Astrocyte (in vitro differentiated cells and primary cell): ENCODE results near the gene TAF4. TPM values are rescaled to one million over a fixed set of nuclear protein-coding genes. Genes with fewer than 3 reads are reported as not detected.

Experiments
- DNase-seq: peaks from one replicate; pipeline ENCODE4 v3.0.0-alpha.2; 2010; ENCODE audit warnings: low read depth
- FAIRE-seq: peaks from 2 replicates; lab custom pipeline; 2011; peaks lifted over from hg19 to GRCh38; lab: Jason Lieb, UNC
- H2AFZ ChIP-seq: 2 replicates; pipeline ENCODE4 v1.6.0; 2012; ENCODE audit warnings: low read depth, low read length, inconsistent platforms
- H3K27ac ChIP-seq: 2 replicates; pipeline ENCODE4 v1.5.1; 2011; ENCODE audit warnings: low read depth, low read length, inconsistent platforms
- H3K27me3 ChIP-seq: 2 replicates; pipeline ENCODE4 v1.6.0; 2011; ENCODE audit warnings: low read length, inconsistent platforms; ENCODE audit not compliant: insufficient read depth
- H3K36me3 ChIP-seq: 2 replicates; pipeline ENCODE4 v1.5.1; 2011; ENCODE audit warnings: low read length, inconsistent platforms; ENCODE audit not compliant: insufficient read depth
- H3K4me1 ChIP-seq: 2 replicates; pipeline ENCODE4 v1.5.1; 2011; ENCODE audit warnings: low read length, inconsistent platforms; ENCODE audit not compliant: insufficient read depth
- H3K4me2 ChIP-seq: 2 replicates; pipeline ENCODE4 v1.6.0; 2012; ENCODE audit warnings: low read length, inconsistent platforms
- H3K4me3 ChIP-seq: 2 replicates; pipeline ENCODE4 v1.5.1; 2011; ENCODE audit warnings: low read depth, mild to moderate bottlenecking, low read length, inconsistent platforms; ENCODE audit not compliant: insufficient read depth
- H3K79me2 ChIP-seq: 2 replicates; pipeline ENCODE4 v1.6.0; 2012; ENCODE audit warnings: mild to moderate bottlenecking, low read length, inconsistent platforms; ENCODE audit not compliant: insufficient read depth
- H3K9ac ChIP-seq: 2 replicates; pipeline ENCODE4 v1.6.0; 2012; ENCODE audit warnings: mild to moderate bottlenecking, low read length, inconsistent platforms
- H3K9me3 ChIP-seq: 2 replicates; pipeline ENCODE4 v1.5.1; 2012; ENCODE audit warnings: low read depth, mild to moderate bottlenecking, low read length, inconsistent platforms; ENCODE audit not compliant: insufficient read depth
- H4K20me1 ChIP-seq: 2 replicates; pipeline ENCODE4 v1.6.0; 2012; ENCODE audit warnings: low read length, inconsistent platforms; ENCODE audit not compliant: insufficient read depth
- H3K27ac Mint-ChIP-seq: one replicate; pipeline ENCODE4 v1.8.0; 2021; ENCODE audit warnings: mild to moderate bottlenecking, mixed read lengths; ENCODE audit not compliant: unreplicated experiment
- H3K27me3 Mint-ChIP-seq: one replicate; pipeline ENCODE4 v1.8.0; 2021; ENCODE audit warnings: low read depth, mixed read lengths; ENCODE audit not compliant: unreplicated experiment
- H3K36me3 Mint-ChIP-seq: one replicate; pipeline ENCODE4 v1.8.0; 2021; ENCODE audit warnings: low read depth, mixed read lengths; ENCODE audit not compliant: unreplicated experiment
- H3K4me1 Mint-ChIP-seq: one replicate; pipeline ENCODE4 v1.8.0; 2021; ENCODE audit warnings: low read depth, mixed read lengths; ENCODE audit not compliant: unreplicated experiment
- H3K4me3 Mint-ChIP-seq: one replicate; pipeline ENCODE4 v1.8.0; 2021; ENCODE audit warnings: mild to moderate bottlenecking, moderate library complexity, mixed read lengths; ENCODE audit not compliant: unreplicated experiment
- H3K9me3 Mint-ChIP-seq: one replicate; pipeline ENCODE4 v1.8.0; 2021; ENCODE audit warnings: mild to moderate bottlenecking, mixed read lengths; ENCODE audit not compliant: unreplicated experiment
- EZH2 ChIP-seq: IDR thresholded peaks from 2 replicates; pipeline ENCODE4 v1.6.1; 2012; ENCODE audit warnings: mild to moderate bottlenecking, low read length, inconsistent platforms; ENCODE audit not compliant: insufficient read depth
- total RNA-seq: library from RNA; stranded (reverse); gene quantifications from 2 replicates; pipeline ENCODE4 v1.2.1, GENCODE V29; 2021
- TF ChIP-seq, protein P1 (sequence below): IDR thresholded peaks from 2 replicates; pipeline ENCODE4 v1.5.1; 2011; ENCODE audit warnings: low read depth, mild to moderate bottlenecking, inconsistent platforms, low read length, moderate library complexity; ENCODE audit not compliant: insufficient read depth

TAF4 gene
- total RNA-seq, 1 donor from 2014 or later = 11.8 TPM

DNA sequence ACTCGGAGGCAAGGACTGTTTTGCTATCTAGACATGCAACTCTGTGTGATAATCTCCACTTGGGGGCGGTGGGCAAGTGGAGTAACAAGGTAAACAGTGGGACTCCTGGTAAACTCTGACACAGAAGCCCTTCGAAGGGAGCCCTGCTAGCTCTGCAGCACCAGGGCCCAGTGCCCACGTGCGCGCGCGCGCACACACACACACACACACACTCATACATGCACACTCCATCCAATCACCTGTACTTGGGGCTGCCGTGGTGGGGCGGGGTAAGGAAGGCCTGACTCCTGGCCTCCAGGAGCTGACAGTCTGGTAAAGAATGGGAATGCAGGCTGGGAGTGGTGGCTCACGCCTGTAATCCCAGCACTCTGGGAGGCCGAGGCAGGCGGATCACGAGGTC lies 36.4 kb downstream of the TAF4 start:
- Histone ChIP-seq H3K9ac (no peak overlapping the region), H3K4me2 (no peak overlapping the region), H3K27me3 (no peaks in the 10 kb centered on the region), H3K4me1 (peaks cover 13% of the 10 kb centered on the region), H3K27ac (no peak overlapping the region), H3K4me3 (no peak overlapping the region), H3K36me3 (no peaks in the 10 kb centered on the region), H2AFZ (no peak overlapping the region), H3K9me3 (no peaks in the 10 kb centered on the region), H4K20me1 (peaks cover 93% of the 10 kb centered on the region), H3K79me2 (peaks cover 82% of the 10 kb centered on the region)
- H3K27ac Mint-ChIP-seq = no peak overlapping the region
- no peak for TF ChIP-seq EZH2
- TF ChIP-seq, protein P1, sequence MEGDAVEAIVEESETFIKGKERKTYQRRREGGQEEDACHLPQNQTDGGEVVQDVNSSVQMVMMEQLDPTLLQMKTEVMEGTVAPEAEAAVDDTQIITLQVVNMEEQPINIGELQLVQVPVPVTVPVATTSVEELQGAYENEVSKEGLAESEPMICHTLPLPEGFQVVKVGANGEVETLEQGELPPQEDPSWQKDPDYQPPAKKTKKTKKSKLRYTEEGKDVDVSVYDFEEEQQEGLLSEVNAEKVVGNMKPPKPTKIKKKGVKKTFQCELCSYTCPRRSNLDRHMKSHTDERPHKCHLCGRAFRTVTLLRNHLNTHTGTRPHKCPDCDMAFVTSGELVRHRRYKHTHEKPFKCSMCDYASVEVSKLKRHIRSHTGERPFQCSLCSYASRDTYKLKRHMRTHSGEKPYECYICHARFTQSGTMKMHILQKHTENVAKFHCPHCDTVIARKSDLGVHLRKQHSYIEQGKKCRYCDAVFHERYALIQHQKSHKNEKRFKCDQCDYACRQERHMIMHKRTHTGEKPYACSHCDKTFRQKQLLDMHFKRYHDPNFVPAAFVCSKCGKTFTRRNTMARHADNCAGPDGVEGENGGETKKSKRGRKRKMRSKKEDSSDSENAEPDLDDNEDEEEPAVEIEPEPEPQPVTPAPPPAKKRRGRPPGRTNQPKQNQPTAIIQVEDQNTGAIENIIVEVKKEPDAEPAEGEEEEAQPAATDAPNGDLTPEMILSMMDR = no peak
- no peak for FAIRE-seq
- H3K9me3 Mint-ChIP-seq = peaks cover 1% of the 10 kb centered on the region
- peaks cover 3% of the 10 kb centered on the region for H3K36me3 Mint-ChIP-seq
- H3K27me3 Mint-ChIP-seq = no peaks in the 10 kb centered on the region
- no peak for DNase-seq
- peaks cover 20% of the 10 kb centered on the region for H3K4me1 Mint-ChIP-seq
- no peak overlapping the region for H3K4me3 Mint-ChIP-seq

DNA sequence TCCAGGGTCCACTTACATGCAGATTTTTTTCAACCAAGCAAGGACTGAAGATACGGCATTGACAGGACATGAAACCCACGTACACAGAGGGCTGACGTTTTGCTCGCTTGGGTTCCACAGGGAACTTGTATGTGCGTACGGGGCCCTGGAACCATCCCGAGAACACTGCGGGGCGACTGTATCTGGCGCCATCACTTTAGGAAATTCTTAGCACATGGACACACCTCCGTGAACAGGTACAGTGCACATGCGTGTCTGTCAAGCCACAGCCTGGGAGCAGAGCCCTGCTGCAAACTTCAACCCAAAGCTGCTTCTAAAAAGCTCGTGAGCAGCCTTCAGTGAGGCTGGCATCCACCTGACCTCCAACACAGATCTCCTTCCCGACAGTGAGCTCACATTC lies 37.3 kb downstream of the TAF4 start:
- H2AFZ ChIP-seq = no peak overlapping the region
- H3K9me3 Mint-ChIP-seq = peaks cover 1% of the 10 kb centered on the region
- H4K20me1 ChIP-seq = peaks cover 94% of the 10 kb centered on the region
- peaks cover 84% of the 10 kb centered on the region for H3K79me2 ChIP-seq
- H3K27me3 Mint-ChIP-seq = no peaks in the 10 kb centered on the region
- H3K27ac Mint-ChIP-seq = no peak overlapping the region
- H3K4me1 Mint-ChIP-seq = peaks cover 20% of the 10 kb centered on the region
- H3K9me3 ChIP-seq = no peaks in the 10 kb centered on the region
- no peaks in the 10 kb centered on the region for H3K36me3 ChIP-seq
- no peak overlapping the region for H3K4me2 ChIP-seq
- peaks cover 3% of the 10 kb centered on the region for H3K36me3 Mint-ChIP-seq
- H3K4me1 ChIP-seq = peaks cover 13% of the 10 kb centered on the region
- no peak for FAIRE-seq
- TF ChIP-seq, protein P1 = no peak
- no peak for TF ChIP-seq EZH2
- H3K9ac ChIP-seq = no peak overlapping the region
- H3K4me3 Mint-ChIP-seq = no peak overlapping the region
- H3K4me3 ChIP-seq = no peak overlapping the region
- no peak overlapping the region for H3K27ac ChIP-seq
- DNase-seq = no peak
- no peaks in the 10 kb centered on the region for H3K27me3 ChIP-seq

DNA sequence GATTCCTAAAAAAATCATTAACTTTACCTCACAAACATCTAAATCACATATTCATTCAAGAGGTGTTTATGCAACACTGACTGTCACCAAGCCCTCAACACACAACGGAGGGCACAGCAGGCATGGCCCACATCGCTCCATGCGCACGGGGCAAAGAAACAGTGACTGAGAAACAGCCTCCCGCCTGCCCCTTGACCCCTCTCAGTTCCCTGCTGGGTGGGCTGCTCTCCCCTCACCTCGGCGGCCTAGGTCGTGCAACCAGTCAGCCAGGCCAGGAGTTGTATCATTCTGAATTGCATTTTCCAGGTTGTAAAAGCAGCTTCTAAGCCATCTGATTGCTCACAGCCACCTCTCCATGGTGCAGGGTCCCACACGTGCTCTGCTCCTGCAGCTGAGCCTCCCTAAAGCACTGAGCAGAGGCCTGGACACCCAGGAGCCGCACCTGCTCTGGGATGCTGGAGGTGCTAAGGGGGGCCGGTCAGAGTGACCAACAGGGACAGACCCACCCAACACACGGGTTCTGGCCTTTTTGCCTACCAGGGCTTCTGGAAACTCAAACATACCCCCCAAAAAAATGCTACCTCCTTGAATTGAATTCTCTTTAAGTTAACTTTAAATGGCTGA lies 37.9 kb downstream of the TAF4 start:
- Mint-ChIP-seq H3K36me3 (peaks cover 3% of the 10 kb centered on the region), H3K27ac (no peak overlapping the region), H3K4me1 (peaks cover 20% of the 10 kb centered on the region), H3K9me3 (peaks cover 1% of the 10 kb centered on the region), H3K27me3 (no peaks in the 10 kb centered on the region), H3K4me3 (no peak overlapping the region)
- TF ChIP-seq, protein P1 = no peak
- TF ChIP-seq EZH2 = no peak
- H3K4me1 ChIP-seq = peaks cover 13% of the 10 kb centered on the region
- H3K36me3 ChIP-seq = no peaks in the 10 kb centered on the region
- FAIRE-seq = no peak
- no peak overlapping the region for H3K4me2 ChIP-seq
- H2AFZ ChIP-seq = no peak overlapping the region
- DNase-seq = no peak
- no peak overlapping the region for H3K9ac ChIP-seq
- no peak overlapping the region for H3K27ac ChIP-seq
- H3K79me2 ChIP-seq = peaks cover 84% of the 10 kb centered on the region
- peaks cover 95% of the 10 kb centered on the region for H4K20me1 ChIP-seq
- H3K9me3 ChIP-seq = no peaks in the 10 kb centered on the region
- no peak overlapping the region for H3K4me3 ChIP-seq
- H3K27me3 ChIP-seq = no peaks in the 10 kb centered on the region
